ENCODE measurements around the gene CCL4L2.

- no peak for TF ChIP-seq POLR2A (IDR thresholded peaks at IDR 0.05)
- TF ChIP-seq CTCF (IDR thresholded peaks at IDR 0.05): no peak
These were observed 4.1 kb downstream of the CCL4L2 start for GRCh38 chr17:36214918-36215317.

Measured in heart left ventricle (tissue), 13 donors.